ENCODE data around the gene ATAT1. TPM values are rescaled to one million over a fixed set of nuclear protein-coding genes. Genes with fewer than 3 reads are reported as not detected.
"Not testable (repeated sequence)": the region's sequence is repeated elsewhere in the genome, so short reads cannot be mapped to it uniquely, and the experiment has no call there.

ATAT1 gene
- total RNA-seq, 1 donor: 5.6 TPM

GRCh38 chr6:30647242-30648116 is 20.8 kb downstream of the ATAT1 start:
- no peak for TF ChIP-seq CTCF (IDR thresholded peaks at IDR 0.05; ENCODE audit: insufficient read depth, low read length)
- peak overlapping the region; percentile 91 for H3K4me3 ChIP-seq (ENCODE audit: low read depth, low read length)
- peak; percentile 25 for DNase-seq (ENCODE audit: low read depth)

- TF ChIP-seq CTCF (IDR thresholded peaks at IDR 0.05; ENCODE audit: insufficient read depth, low read length): no peak
- DNase-seq (ENCODE audit: low read depth): no peak
- no peak overlapping the region for H3K4me3 ChIP-seq (ENCODE audit: low read depth, low read length)
Measured at GRCh38 chr6:30651143-30651542, 24.5 kb downstream of the ATAT1 start.

- no peak for DNase-seq (ENCODE audit: low read depth)
- TF ChIP-seq CTCF (IDR thresholded peaks at IDR 0.05; ENCODE audit: insufficient read depth, low read length): no peak
- no peak overlapping the region for H3K4me3 ChIP-seq (ENCODE audit: low read depth, low read length)
Measured at GRCh38 chr6:30654798-30655742, 28.4 kb downstream of the ATAT1 start.

- no peak for TF ChIP-seq CTCF (IDR thresholded peaks at IDR 0.05; ENCODE audit: insufficient read depth, low read length)
- no peak overlapping the region for H3K4me3 ChIP-seq (ENCODE audit: low read depth, low read length)
- DNase-seq (ENCODE audit: low read depth): no peak
Measured at GRCh38 chr6:30655743-30656094, 29.0 kb downstream of the ATAT1 start.

- no peak overlapping the region for H3K4me3 ChIP-seq (ENCODE audit: low read depth, low read length)
- TF ChIP-seq CTCF (IDR thresholded peaks at IDR 0.05; ENCODE audit: insufficient read depth, low read length): no peak
- no peak for DNase-seq (ENCODE audit: low read depth)
Measured at GRCh38 chr6:30656513-30656912, 29.8 kb downstream of the ATAT1 start.

- no peak overlapping the region for H3K4me3 ChIP-seq (ENCODE audit: low read depth, low read length)
- no peak for DNase-seq (ENCODE audit: low read depth)
- no peak for TF ChIP-seq CTCF (IDR thresholded peaks at IDR 0.05; ENCODE audit: insufficient read depth, low read length)
Measured at GRCh38 chr6:30657454-30657853, 30.8 kb downstream of the ATAT1 start.

GRCh38 chr6:30657922-30658321 is 31.2 kb downstream of the ATAT1 start:
- not testable (repeated sequence) for DNase-seq (ENCODE audit: low read depth); H3K4me3 ChIP-seq (ENCODE audit: low read depth, low read length)

Measured in fibroblast of the aortic adventitia (primary cell).